ENCODE results near the gene GFPT1. TPM values are rescaled to one million over a fixed set of nuclear protein-coding genes. Genes with fewer than 3 reads are reported as not detected.

GFPT1 gene
- total RNA-seq, 4 donors from 2014 or later: 24.3 to 90.5 (median 39.5) TPM

DNA sequence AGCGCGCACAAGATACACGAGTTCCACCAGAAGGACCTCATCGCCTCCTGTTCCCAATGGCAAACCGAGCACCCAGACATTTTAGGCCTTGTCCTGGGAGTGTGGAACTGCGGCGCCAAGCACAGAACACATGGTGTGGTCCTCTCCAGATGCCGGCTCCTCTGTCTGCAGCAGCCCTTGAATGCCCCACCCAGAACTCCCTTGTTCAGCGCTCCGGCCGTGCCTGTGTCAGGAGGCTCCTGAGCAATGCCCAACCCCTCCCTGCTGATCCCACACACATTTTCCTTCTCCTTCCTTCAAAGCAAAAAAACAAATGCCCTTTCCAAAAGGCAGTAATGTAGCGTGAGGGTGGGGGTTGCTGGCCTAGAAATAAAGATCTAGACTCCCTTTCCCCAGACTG lies 89.8 kb downstream of the GFPT1 start:
- TF ChIP-seq POLR2A (IDR thresholded peaks at IDR 0.05): no peak
- TF ChIP-seq, protein P1, sequence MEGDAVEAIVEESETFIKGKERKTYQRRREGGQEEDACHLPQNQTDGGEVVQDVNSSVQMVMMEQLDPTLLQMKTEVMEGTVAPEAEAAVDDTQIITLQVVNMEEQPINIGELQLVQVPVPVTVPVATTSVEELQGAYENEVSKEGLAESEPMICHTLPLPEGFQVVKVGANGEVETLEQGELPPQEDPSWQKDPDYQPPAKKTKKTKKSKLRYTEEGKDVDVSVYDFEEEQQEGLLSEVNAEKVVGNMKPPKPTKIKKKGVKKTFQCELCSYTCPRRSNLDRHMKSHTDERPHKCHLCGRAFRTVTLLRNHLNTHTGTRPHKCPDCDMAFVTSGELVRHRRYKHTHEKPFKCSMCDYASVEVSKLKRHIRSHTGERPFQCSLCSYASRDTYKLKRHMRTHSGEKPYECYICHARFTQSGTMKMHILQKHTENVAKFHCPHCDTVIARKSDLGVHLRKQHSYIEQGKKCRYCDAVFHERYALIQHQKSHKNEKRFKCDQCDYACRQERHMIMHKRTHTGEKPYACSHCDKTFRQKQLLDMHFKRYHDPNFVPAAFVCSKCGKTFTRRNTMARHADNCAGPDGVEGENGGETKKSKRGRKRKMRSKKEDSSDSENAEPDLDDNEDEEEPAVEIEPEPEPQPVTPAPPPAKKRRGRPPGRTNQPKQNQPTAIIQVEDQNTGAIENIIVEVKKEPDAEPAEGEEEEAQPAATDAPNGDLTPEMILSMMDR (IDR thresholded peaks at IDR 0.05): no peak
- Histone ChIP-seq H3K4me3 (no peak overlapping the region), H3K27ac (no peak overlapping the region), H3K4me1 (no peaks in the 10 kb centered on the region), H3K9me3 (no peaks in the 10 kb centered on the region), H3K27me3 (no peaks in the 10 kb centered on the region), H3K36me3 (no peaks in the 10 kb centered on the region)
- intact Hi-C loops (cut with DNase I; ENCODE audit: low total_unique reads): no loop called here
- no peak for DNase-seq

DNA sequence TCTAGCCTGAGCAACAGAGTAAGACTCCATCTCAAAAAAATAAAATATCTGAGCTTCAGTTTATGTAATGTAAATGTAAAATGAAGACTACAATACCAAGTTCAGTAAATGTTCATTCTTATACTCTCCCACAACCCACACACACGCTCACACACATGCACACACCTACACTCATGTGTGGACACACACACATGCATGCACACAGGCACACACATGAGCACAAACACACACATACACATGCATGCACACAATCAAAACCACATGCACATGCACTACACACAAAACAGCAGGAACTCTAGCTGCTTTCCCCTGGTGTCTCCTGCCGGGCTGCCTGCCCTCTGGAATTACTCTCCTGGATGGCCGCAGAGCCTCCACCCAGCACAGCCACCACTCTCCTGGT lies 90.6 kb downstream of the GFPT1 start:
- no peak for DNase-seq
- Histone ChIP-seq H3K9me3 (no peaks in the 10 kb centered on the region), H3K27ac (no peak overlapping the region), H3K4me3 (no peak overlapping the region), H3K27me3 (no peaks in the 10 kb centered on the region), H3K4me1 (no peaks in the 10 kb centered on the region), H3K36me3 (no peaks in the 10 kb centered on the region)
- no peak for TF ChIP-seq POLR2A (IDR thresholded peaks at IDR 0.05)
- TF ChIP-seq, protein P1 (IDR thresholded peaks at IDR 0.05): no peak
- intact Hi-C loops (cut with DNase I; ENCODE audit: low total_unique reads): no loop called here

DNA sequence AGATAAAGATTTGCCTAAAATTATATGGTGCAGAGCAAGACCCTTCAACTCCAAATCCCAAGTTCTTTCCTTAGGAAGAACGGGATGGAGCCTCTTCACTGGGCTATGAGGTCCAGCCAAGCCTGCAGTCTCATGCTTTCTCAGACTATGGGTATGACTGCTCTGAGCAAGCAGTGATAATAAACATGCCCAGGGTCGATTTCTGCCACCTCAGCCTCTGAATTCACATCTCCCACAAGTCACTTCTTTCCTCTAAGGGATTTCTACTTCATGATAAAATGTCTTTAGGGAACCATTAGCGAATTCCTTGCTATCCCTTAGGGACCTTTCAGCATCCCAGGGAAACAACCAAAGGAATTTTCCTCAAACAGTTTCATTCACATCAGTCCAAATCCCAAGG lies 94.8 kb downstream of the GFPT1 start:
- H3K4me1 ChIP-seq: peaks cover 0 to 4% of the 10 kb centered on the region in 2 donors
- TF ChIP-seq, protein P1 (IDR thresholded peaks at IDR 0.05): no peak
- H3K27ac ChIP-seq: peak overlapping the region; percentile 67 to 80
- no peaks in the 10 kb centered on the region for H3K9me3 ChIP-seq
- H3K27me3 ChIP-seq: no peaks in the 10 kb centered on the region
- no peaks in the 10 kb centered on the region for H3K36me3 ChIP-seq
- DNase-seq: no peak
- intact Hi-C loops (cut with DNase I; ENCODE audit: low total_unique reads): no loop called here
- H3K4me3 ChIP-seq: no peak overlapping the region

DNA sequence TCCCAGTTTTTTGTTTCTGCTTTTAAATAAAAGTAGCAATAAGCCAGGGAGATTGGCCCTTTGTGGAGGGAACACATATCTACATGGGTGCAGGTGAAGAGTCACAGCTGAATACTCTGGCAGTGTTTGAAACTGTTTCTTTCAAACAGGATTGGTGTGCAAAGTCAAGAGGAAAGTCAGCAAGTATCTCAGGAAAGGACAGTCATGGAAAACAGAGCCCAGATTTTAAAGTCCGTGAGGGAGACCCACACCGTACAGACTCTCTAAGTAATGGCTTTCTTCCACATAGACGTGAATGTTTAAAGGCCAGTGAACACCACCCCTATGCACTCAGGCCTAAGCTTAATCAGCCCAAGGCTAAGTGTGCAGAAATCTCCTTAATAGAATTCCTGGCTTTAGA lies 95.3 kb downstream of the GFPT1 start:
- Histone ChIP-seq H3K4me3 (no peak overlapping the region), H3K4me1 (peaks cover 0 to 4% of the 10 kb centered on the region in 2 donors), H3K9me3 (no peaks in the 10 kb centered on the region), H3K36me3 (no peaks in the 10 kb centered on the region), H3K27ac (peak overlapping the region; percentile 67 to 80), H3K27me3 (no peaks in the 10 kb centered on the region)
- no peak for DNase-seq
- intact Hi-C loops (cut with DNase I; ENCODE audit: low total_unique reads): no loop called here
- TF ChIP-seq POLR2A (IDR thresholded peaks at IDR 0.05): no peak
- TF ChIP-seq, protein P1 (IDR thresholded peaks at IDR 0.05): no peak

DNA sequence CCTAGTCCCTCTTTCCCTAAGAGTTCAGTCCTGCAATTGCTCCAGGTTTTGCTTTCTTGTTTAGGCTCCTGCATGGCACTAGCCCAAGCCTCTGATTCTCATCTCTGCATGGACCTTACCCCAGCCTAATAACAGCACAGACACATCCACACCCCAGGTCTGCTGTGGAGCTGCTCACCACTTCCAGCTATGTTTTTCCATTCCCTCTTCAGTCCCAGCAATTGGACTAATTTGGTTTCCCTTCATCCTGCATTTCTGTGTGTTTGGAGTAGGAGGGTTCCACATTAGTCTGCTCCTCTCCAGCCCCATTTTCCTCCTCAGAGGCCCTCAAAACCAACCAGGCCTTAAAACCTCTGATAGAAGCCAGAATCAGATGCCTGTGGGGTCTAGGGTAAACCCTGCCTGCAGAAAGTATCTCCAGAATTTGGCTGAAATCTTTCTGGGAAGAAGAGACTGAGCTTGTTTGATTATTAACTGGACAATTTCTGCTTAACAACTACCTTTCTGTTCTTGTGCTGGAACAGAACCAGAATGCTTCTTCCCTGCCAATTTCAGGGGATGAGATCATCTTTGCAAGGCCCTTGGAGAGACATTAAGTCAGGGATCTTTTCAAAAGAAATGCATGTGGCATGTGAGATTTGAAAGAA lies 95.9 kb downstream of the GFPT1 start:
- no peak overlapping the region for H3K4me3 ChIP-seq
- peak overlapping the region; percentile 67 to 80 for H3K27ac ChIP-seq
- no peaks in the 10 kb centered on the region for H3K27me3 ChIP-seq
- TF ChIP-seq POLR2A (IDR thresholded peaks at IDR 0.05): no peak
- TF ChIP-seq, protein P1 (IDR thresholded peaks at IDR 0.05): no peak
- intact Hi-C loops (cut with DNase I; ENCODE audit: low total_unique reads): no loop called here
- DNase-seq: peak in 1 of 2 donors; percentile 68
- peaks cover 0 to 4% of the 10 kb centered on the region in 2 donors for H3K4me1 ChIP-seq
- H3K9me3 ChIP-seq: no peaks in the 10 kb centered on the region
- H3K36me3 ChIP-seq: no peaks in the 10 kb centered on the region

Data from uterus (tissue), 4 donors.